H1 (cell line): ENCODE results near the gene DDX60. TPM values are rescaled to one million over a fixed set of nuclear protein-coding genes. Genes with fewer than 3 reads are reported as not detected.

ENCODE experiments used
- CTCF ChIA-PET: fragments of 300-600 bp; sonication (Branson Sonifier 250); formaldehyde crosslinking; loops from one replicate; lab custom pipeline; 2021; ENCODE audit not compliant: partially characterized antibody; lab: Charles Lee
- POLR2A ChIA-PET: fragments of 300-600 bp; sonication (Branson Sonifier 250); formaldehyde crosslinking; loops from one replicate; lab custom pipeline; 2021; ENCODE audit warnings: inconsistent platforms; ENCODE audit not compliant: partially characterized antibody; lab: Charles Lee
- DNase-seq, 2 experiments: peaks; one replicate each; pipeline versions ENCODE4 v3.0.0 to v3.0.0-alpha.2; 2010 to 2022; ENCODE audit warnings: low spot score in 2 of 2, low read depth in 1 of 2, mixed read lengths in 1 of 2
- FAIRE-seq: peaks from 2 replicates; lab custom pipeline; 2011; peaks lifted over from hg19 to GRCh38; lab: Jason Lieb, UNC
- H2AFZ ChIP-seq: 2 replicates; pipeline ENCODE4 v1.8.1; 2012; ENCODE audit warnings: low read length, inconsistent platforms
- H2AK5ac ChIP-seq: 2 replicates; pipeline ENCODE4 v1.6.1; 2013; ENCODE audit warnings: low read depth, low read length
- H2BK120ac ChIP-seq: replicated peaks from 2 replicates; pipeline ENCODE3; 2013; ENCODE audit warnings: low read depth, low read length, inconsistent platforms
- H2BK12ac ChIP-seq: 2 replicates; pipeline ENCODE4 v1.6.1; 2013; ENCODE audit warnings: low read depth, low read length
- H2BK15ac ChIP-seq: 2 replicates; pipeline ENCODE4 v1.6.1; 2013; ENCODE audit warnings: low read length
- H2BK20ac ChIP-seq: 2 replicates; pipeline ENCODE4 v1.6.1; 2013; ENCODE audit warnings: low read length
- H2BK5ac ChIP-seq: 2 replicates; pipeline ENCODE4 v1.6.1; 2013; ENCODE audit warnings: low read depth, low read length
- H3K14ac ChIP-seq: 2 replicates; pipeline ENCODE4 v1.6.1; 2013; ENCODE audit warnings: inconsistent platforms; ENCODE audit not compliant: insufficient read length
- H3K18ac ChIP-seq: 2 replicates; pipeline ENCODE4 v1.6.1; 2013; ENCODE audit warnings: low read length; ENCODE audit errors: extremely low read depth
- H3K23ac ChIP-seq: 2 replicates; pipeline ENCODE4 v1.6.1; 2013; ENCODE audit warnings: inconsistent platforms; ENCODE audit not compliant: insufficient read length
- H3K23me2 ChIP-seq: 2 replicates; pipeline ENCODE4 v1.6.1; 2013; ENCODE audit warnings: low read depth, low read length
- H3K27ac ChIP-seq: 2 replicates; pipeline ENCODE4 v1.6.1; 2011; ENCODE audit warnings: low read depth, low read length, inconsistent platforms
- H3K27me3 ChIP-seq, 4 experiments: replicated peaks in 1 of 4; 1 replicate in 1 of 4; 2 replicates in 3 of 4; pipeline versions ENCODE4 v1.6.1 to v1.8.1; 2011 to 2013; ENCODE audit warnings: low read length in 3 of 4, mild to moderate bottlenecking in 3 of 4, inconsistent platforms in 2 of 4, mixed read lengths in 2 of 4, moderate library complexity in 1 of 4; ENCODE audit not compliant: control insufficient read depth in 3 of 4, insufficient read depth in 3 of 4; ENCODE audit errors: extremely low read depth in 1 of 4
- H3K36me3 ChIP-seq, 4 experiments: 2 replicates each; pipeline versions ENCODE4 v1.6.1 to v1.8.1; 2011 to 2013; ENCODE audit warnings: mild to moderate bottlenecking in 4 of 4, low read length in 3 of 4, moderate library complexity in 2 of 4, control low read depth in 1 of 4, inconsistent platforms in 1 of 4; ENCODE audit not compliant: insufficient read depth in 4 of 4, control insufficient read depth in 2 of 4
- H3K4ac ChIP-seq: replicated peaks from 2 replicates; pipeline ENCODE3; 2013; ENCODE audit warnings: low read length, low read depth, mixed read lengths, inconsistent platforms; ENCODE audit not compliant: insufficient read length
- H3K4me1 ChIP-seq, 4 experiments: replicated peaks in 1 of 4; 1 replicate in 1 of 4; 2 replicates in 3 of 4; pipeline versions ENCODE4 v1.6.1 to v1.8.1; 2011 to 2013; ENCODE audit warnings: low read length in 3 of 4, inconsistent platforms in 2 of 4, mixed read lengths in 1 of 4; ENCODE audit not compliant: insufficient read depth in 4 of 4, control insufficient read depth in 3 of 4
- H3K4me2 ChIP-seq, 2 experiments: 2 replicates each; pipeline versions ENCODE4 v1.6.1 to v1.8.1; 2011 to 2013; ENCODE audit warnings: low read depth in 2 of 2, low read length in 2 of 2, control low read depth in 1 of 2, inconsistent platforms in 1 of 2, mild to moderate bottlenecking in 1 of 2; ENCODE audit not compliant: insufficient read depth in 1 of 2
- H3K4me3 ChIP-seq, 4 experiments: fragments of 200-600, 300-600 bp in 1 of 4; sonication (generic), shearing (Covaris generic), sonication (Bioruptor Twin) in 1 of 4; 2 replicates each; pipeline versions ENCODE4 v1.5.1 to v1.8.1; 2011 to 2016; ENCODE audit warnings: low read length in 4 of 4, low read depth in 3 of 4, control low read depth in 2 of 4, inconsistent platforms in 2 of 4, mild to moderate bottlenecking in 2 of 4, mixed read lengths in 1 of 4, moderate library complexity in 1 of 4; ENCODE audit not compliant: insufficient read depth in 2 of 4; ENCODE audit errors: extremely low read depth in 1 of 4
- H3K56ac ChIP-seq: replicated peaks from 2 replicates; pipeline ENCODE3; 2013; ENCODE audit warnings: low read depth, mild to moderate bottlenecking, mixed read lengths, low read length, inconsistent platforms; ENCODE audit not compliant: insufficient read length
- H3K79me1 ChIP-seq: 2 replicates; pipeline ENCODE4 v1.6.1; 2013; ENCODE audit warnings: low read depth, low read length, control low read depth
- H3K79me2 ChIP-seq, 2 experiments: 2 replicates each; pipeline versions ENCODE4 v1.6.1 to v1.8.1; 2012 to 2013; ENCODE audit warnings: low read length in 2 of 2, mild to moderate bottlenecking in 2 of 2, inconsistent platforms in 1 of 2; ENCODE audit not compliant: insufficient read depth in 2 of 2, control insufficient read depth in 1 of 2
- H3K9ac ChIP-seq, 4 experiments: replicated peaks in 1 of 4; 1 replicate in 1 of 4; 2 replicates in 3 of 4; pipeline versions ENCODE4 v1.6.1 to v1.8.1; 2011 to 2013; ENCODE audit warnings: low read depth in 3 of 4, low read length in 3 of 4, control low read depth in 2 of 4, mild to moderate bottlenecking in 2 of 4, moderate library complexity in 2 of 4, inconsistent platforms in 1 of 4; ENCODE audit errors: extremely low read depth in 1 of 4
- H3K9me3 ChIP-seq, 2 experiments: 2 replicates each; pipeline versions ENCODE4 v1.6.1 to v1.8.1; 2012 to 2013; ENCODE audit warnings: mild to moderate bottlenecking in 2 of 2, moderate library complexity in 2 of 2, control low read depth in 1 of 2, inconsistent platforms in 1 of 2, low read depth in 1 of 2, low read length in 1 of 2, mixed read lengths in 1 of 2; ENCODE audit not compliant: insufficient read depth in 2 of 2
- H4K20me1 ChIP-seq, 2 experiments: replicated peaks in 1 of 2; 2 replicates each; pipeline versions ENCODE3 to v1.8.1; 2011 to 2013; ENCODE audit warnings: inconsistent platforms in 2 of 2, low read length in 2 of 2, mild to moderate bottlenecking in 1 of 2; ENCODE audit not compliant: insufficient read depth in 2 of 2, control insufficient read depth in 1 of 2
- H4K5ac ChIP-seq: 2 replicates; pipeline ENCODE4 v1.6.1; 2013; ENCODE audit warnings: low read length, low read depth, mixed read lengths, inconsistent platforms; ENCODE audit not compliant: insufficient read length
- H4K8ac ChIP-seq: 2 replicates; pipeline ENCODE4 v1.8.0; 2013; ENCODE audit warnings: mild to moderate bottlenecking, moderate library complexity, low read length, inconsistent platforms; ENCODE audit not compliant: insufficient read depth; ENCODE audit errors: extremely low read depth
- H4K91ac ChIP-seq: replicated peaks from 2 replicates; pipeline ENCODE3; 2013; ENCODE audit warnings: low read length, mixed read lengths, inconsistent platforms; ENCODE audit not compliant: insufficient read length
- ASH2L ChIP-seq: fragments of 200-600, 300-600 bp; sonication (generic); IDR thresholded peaks from one replicate; pipeline ENCODE4 v1.7.1; 2017; ENCODE audit warnings: low read length
- EP300 ChIP-seq, 2 experiments: IDR thresholded peaks; 1 replicate in 1 of 2; 2 replicates in 1 of 2; pipeline ENCODE4 v1.6.1; 2011 to 2012; ENCODE audit warnings: low read depth in 2 of 2, low read length in 2 of 2, mild to moderate bottlenecking in 2 of 2, borderline replicate concordance in 1 of 2, inconsistent platforms in 1 of 2, moderate library complexity in 1 of 2
- RAD21 ChIP-seq, 2 experiments: IDR thresholded peaks in 1 of 2; conservative IDR thresholded peaks in 1 of 2; 2 replicates each; pipeline ENCODE4 v1.6.1; 2011; ENCODE audit warnings: low read depth in 2 of 2, low read length in 2 of 2, improper control_type of control experiment in 1 of 2, inconsistent platforms in 1 of 2, mild to moderate bottlenecking in 1 of 2, moderate library complexity in 1 of 2
- RXRA ChIP-seq: IDR thresholded peaks from 2 replicates; pipeline ENCODE4 v1.6.1; 2011; ENCODE audit warnings: low read depth, mild to moderate bottlenecking, low read length, moderate library complexity; ENCODE audit not compliant: insufficient read depth
- SIRT6 ChIP-seq: IDR thresholded peaks from one replicate; pipeline ENCODE4 v1.7.1; 2012; ENCODE audit warnings: low read length, inconsistent platforms
- SUZ12 ChIP-seq: fragments of 200-600 bp; sonication (generic); IDR thresholded peaks from 2 replicates; pipeline ENCODE4 v1.6.1; 2012; ENCODE audit warnings: mild to moderate bottlenecking, inconsistent platforms, low read length, moderate library complexity, mixed read lengths
- TAF7 ChIP-seq: optimal IDR thresholded peaks from 2 replicates; pipeline ENCODE3; 2011; ENCODE audit warnings: low read depth, mild to moderate bottlenecking, inconsistent platforms, low read length, moderate library complexity, borderline replicate concordance
- WGBS, 2 experiments: shearing (Covaris generic) in 1 of 2; methylation state at CpG; one replicate each; pipeline versions ENCODE4 v1.1.6 to v1.1.7; 2013 to 2015; ENCODE audit warnings: low lambda C conversion rate in 2 of 2, mixed read lengths in 2 of 2, inconsistent platforms in 1 of 2, low coverage in 1 of 2, missing lambda C conversion rate in 1 of 2; ENCODE audit not compliant: insufficient replicate concordance in 2 of 2, insufficient coverage in 1 of 2, insufficient read length in 1 of 2; ENCODE audit errors: extremely low coverage in 1 of 2, missing lambda C conversion rate in 1 of 2; 5-methylcytosine and 5-hydroxymethylcytosine counted together
- polyA plus RNA-seq, 7 experiments: library from polyadenylated mRNA; depleted of rRNA in 3 of 7; stranded (reverse) in 5 of 7; unstranded in 2 of 7; fragments of >200 nt in 5 of 7; fragments of 200-250 nt in 2 of 7; gene quantifications; 1 replicate in 5 of 7; 2 replicates in 1 of 7; 4 replicates in 1 of 7; pipeline versions ENCODE4 v1.2.1 to v1.2.3, GENCODE V29; 2011 to 2013; ENCODE audit warnings: missing spikeins in 2 of 7, mixed read lengths in 2 of 7
- total RNA-seq: library from RNA; stranded (reverse); fragmentation: NEBNext Ultra II Directional; extraction: Animal tissue kit (Norgen Biotek cat#: 25700); gene quantifications from 2 replicates; pipeline ENCODE4 v1.2.1, GENCODE V29; 2021
- TF ChIP-seq, protein P1 (sequence below): IDR thresholded peaks from 2 replicates; pipeline ENCODE4 v1.6.1; 2012; ENCODE audit warnings: inconsistent platforms

DDX60 gene
- total and polyA plus RNA-seq, 2 of the 8 experiments (the other 6 are each of a cell fraction or from before 2014, with no cell fraction given): 1.00 to 1.6 TPM

DNA sequence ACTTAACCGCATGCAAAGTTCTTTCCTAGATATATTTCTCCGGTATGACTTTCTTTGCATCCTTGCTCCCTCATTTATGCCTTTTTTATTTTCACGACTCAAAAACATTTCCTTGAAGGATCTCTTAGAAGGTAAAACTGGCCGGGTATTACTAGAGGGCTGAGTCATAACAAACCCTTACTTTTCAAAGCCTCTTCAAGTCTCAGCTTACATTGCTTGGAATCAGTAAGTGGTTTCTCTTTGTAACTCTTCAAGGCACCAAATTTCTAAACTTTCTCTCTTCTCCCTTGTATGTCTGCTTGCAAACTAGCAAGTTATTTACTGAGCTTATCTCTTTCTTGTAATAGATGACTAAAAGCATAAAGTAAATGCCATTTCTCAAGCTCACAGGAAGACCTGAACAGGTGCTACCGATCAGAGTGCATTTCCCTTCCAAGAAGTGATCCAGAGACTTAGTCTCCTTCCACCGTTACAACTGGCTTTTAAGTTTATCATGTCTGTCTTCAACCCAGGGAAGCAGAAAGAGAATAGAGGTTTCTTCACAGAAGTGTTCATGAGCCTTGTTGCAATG, 150.8 kb downstream of the DDX60 start:
- H4K20me1 ChIP-seq: no peaks in the 10 kb centered on the region
- no peaks in the 10 kb centered on the region for H3K36me3 ChIP-seq
- H2AK5ac ChIP-seq: no peak overlapping the region
- H3K18ac ChIP-seq: no peak overlapping the region
- no peak overlapping the region for H4K8ac ChIP-seq
- H3K4me1 ChIP-seq: no peaks in the 10 kb centered on the region
- H3K4me2 ChIP-seq: no peak overlapping the region
- no peak overlapping the region for H2BK15ac ChIP-seq
- H3K4ac ChIP-seq: no peak overlapping the region
- POLR2A ChIA-PET: no interaction called here
- no peak overlapping the region for H3K14ac ChIP-seq
- FAIRE-seq: no peak
- no peak overlapping the region for H2BK5ac ChIP-seq
- H2BK120ac ChIP-seq: no peak overlapping the region
- H3K9me3 ChIP-seq: no peaks in the 10 kb centered on the region
- H3K56ac ChIP-seq: no peak overlapping the region
- CTCF ChIA-PET: no interaction called here
- DNase-seq: no peak
- H3K4me3 ChIP-seq: no peak overlapping the region
- H3K27ac ChIP-seq: no peak overlapping the region
- H4K91ac ChIP-seq: no peak overlapping the region
- no peak overlapping the region for H2BK20ac ChIP-seq
- no peak overlapping the region for H2BK12ac ChIP-seq
- 84% methylated on average over 6 of the region's 6 CpGs; no CpG with 5 or more reads in 1 of the 2 experiments for WGBS, 2 experiments
- H3K9ac ChIP-seq: no peak overlapping the region
- no peaks in the 10 kb centered on the region for H3K27me3 ChIP-seq
- H3K79me1 ChIP-seq: no peaks in the 10 kb centered on the region
- H3K23ac ChIP-seq: no peak overlapping the region
- TF ChIP-seq ASH2L: no peak
- TF ChIP-seq RXRA: no peak
- no peak for TF ChIP-seq SIRT6
- no peak for TF ChIP-seq SUZ12
- TF ChIP-seq TAF7: no peak
- TF ChIP-seq, protein P1, sequence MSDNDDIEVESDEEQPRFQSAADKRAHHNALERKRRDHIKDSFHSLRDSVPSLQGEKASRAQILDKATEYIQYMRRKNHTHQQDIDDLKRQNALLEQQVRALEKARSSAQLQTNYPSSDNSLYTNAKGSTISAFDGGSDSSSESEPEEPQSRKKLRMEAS: no peak
- TF ChIP-seq RAD21 (IDR thresholded peaks at IDR 0.05 in 1 of 2, conservative IDR thresholded peaks at IDR 0.05 in 1 of 2; ENCODE audit: low read depth in 2 of 2, low read length in 2 of 2): no peak
- no peak for TF ChIP-seq EP300 (IDR thresholded peaks at IDR 0.05; ENCODE audit: borderline replicate concordance in 1 of 2, low read depth in 2 of 2, low read length in 2 of 2)
- no peak overlapping the region for H4K5ac ChIP-seq
- H2AFZ ChIP-seq: 0 out of 2 replicates have a peak overlapping the region, but pooled peaks have one; percentile 58
- no peaks in the 10 kb centered on the region for H3K23me2 ChIP-seq
- H3K79me2 ChIP-seq: no peaks in the 10 kb centered on the region
